ENCODE measurements around the gene SLC44A5.

The SLC44A5 gene

GRCh38 chr1:75317976-75318375, 292.9 kb downstream of the SLC44A5 start:
- Histone ChIP-seq H3K4me1 (ENCODE audit: control insufficient read depth in 1 of 2, insufficient read depth in 1 of 2, low read depth in 1 of 2, low read length in 1 of 2) (no peaks in the 10 kb centered on the region), H3K36me3 (no peaks in the 10 kb centered on the region), H3K9me3 (no peaks in the 10 kb centered on the region), H3K27me3 (no peaks in the 10 kb centered on the region), H3K4me3 (ENCODE audit: low read depth in 1 of 2, low read length in 1 of 2) (no peak overlapping the region), H3K27ac (no peak overlapping the region)
- TF ChIP-seq CTCF (IDR thresholded peaks at IDR 0.05), result no peak

- no peaks in the 10 kb centered on the region for H3K27me3 ChIP-seq
- no peak for TF ChIP-seq CTCF (IDR thresholded peaks at IDR 0.05)
- no peak overlapping the region for H3K4me3 ChIP-seq (ENCODE audit: low read depth in 1 of 2, low read length in 1 of 2)
- no peaks in the 10 kb centered on the region for H3K36me3 ChIP-seq
- no peaks in the 10 kb centered on the region for H3K4me1 ChIP-seq (ENCODE audit: control insufficient read depth in 1 of 2, insufficient read depth in 1 of 2, low read depth in 1 of 2, low read length in 1 of 2)
- no peaks in the 10 kb centered on the region for H3K9me3 ChIP-seq
- H3K27ac ChIP-seq, result no peak overlapping the region
These were observed 294.7 kb downstream of the SLC44A5 start for GRCh38 chr1:75316230-75316629.

GRCh38 chr1:75312620-75313019, 298.3 kb downstream of the SLC44A5 start:
- H3K27me3 ChIP-seq, result no peaks in the 10 kb centered on the region
- H3K27ac ChIP-seq, result no peak overlapping the region
- no peak overlapping the region for H3K4me3 ChIP-seq (ENCODE audit: low read depth in 1 of 2, low read length in 1 of 2)
- no peaks in the 10 kb centered on the region for H3K4me1 ChIP-seq (ENCODE audit: control insufficient read depth in 1 of 2, insufficient read depth in 1 of 2, low read depth in 1 of 2, low read length in 1 of 2)
- TF ChIP-seq CTCF (IDR thresholded peaks at IDR 0.05), result no peak
- H3K36me3 ChIP-seq, result no peaks in the 10 kb centered on the region
- H3K9me3 ChIP-seq, result no peaks in the 10 kb centered on the region

GRCh38 chr1:75310067-75310466, 300.8 kb downstream of the SLC44A5 start:
- no peaks in the 10 kb centered on the region for H3K4me1 ChIP-seq (ENCODE audit: control insufficient read depth in 1 of 2, insufficient read depth in 1 of 2, low read depth in 1 of 2, low read length in 1 of 2)
- no peak overlapping the region for H3K27ac ChIP-seq
- H3K27me3 ChIP-seq, result no peaks in the 10 kb centered on the region
- H3K4me3 ChIP-seq (ENCODE audit: low read depth in 1 of 2, low read length in 1 of 2), result no peak overlapping the region
- no peaks in the 10 kb centered on the region for H3K9me3 ChIP-seq
- TF ChIP-seq CTCF (IDR thresholded peaks at IDR 0.05), result no peak
- H3K36me3 ChIP-seq, result no peaks in the 10 kb centered on the region

- H3K4me3 ChIP-seq (ENCODE audit: low read depth in 1 of 2, low read length in 1 of 2), result no peak overlapping the region
- TF ChIP-seq CTCF (IDR thresholded peaks at IDR 0.05), result no peak
- no peaks in the 10 kb centered on the region for H3K9me3 ChIP-seq
- H3K36me3 ChIP-seq, result no peaks in the 10 kb centered on the region
- no peaks in the 10 kb centered on the region for H3K4me1 ChIP-seq (ENCODE audit: control insufficient read depth in 1 of 2, insufficient read depth in 1 of 2, low read depth in 1 of 2, low read length in 1 of 2)
- no peak overlapping the region for H3K27ac ChIP-seq
- no peaks in the 10 kb centered on the region for H3K27me3 ChIP-seq
These were observed 302.5 kb downstream of the SLC44A5 start for GRCh38 chr1:75308365-75308764.

- no peak overlapping the region for H3K27ac ChIP-seq
- no peaks in the 10 kb centered on the region for H3K36me3 ChIP-seq
- no peak for TF ChIP-seq CTCF (IDR thresholded peaks at IDR 0.05)
- no peaks in the 10 kb centered on the region for H3K9me3 ChIP-seq
- H3K4me1 ChIP-seq (ENCODE audit: control insufficient read depth in 1 of 2, insufficient read depth in 1 of 2, low read depth in 1 of 2, low read length in 1 of 2), result no peaks in the 10 kb centered on the region
- H3K4me3 ChIP-seq (ENCODE audit: low read depth in 1 of 2, low read length in 1 of 2), result no peak overlapping the region
- H3K27me3 ChIP-seq, result no peaks in the 10 kb centered on the region
These were observed 305.9 kb downstream of the SLC44A5 start for GRCh38 chr1:75305061-75305460.

Measured in neutrophil (primary cell).